ENCODE measurements around the gene JPH3.

Gene JPH3

GRCh38 chr16:87720446-87720845 is 118.1 kb downstream of the JPH3 start:
- Mint-ChIP-seq H3K27me3 (ENCODE audit: low read depth) (peaks cover 8% of the 10 kb centered on the region), H3K36me3 (ENCODE audit: low read depth) (peaks cover 66% of the 10 kb centered on the region), H3K27ac (no peak overlapping the region), H3K4me1 (peaks cover 29% of the 10 kb centered on the region), H3K4me3 (no peak overlapping the region), H3K9me3 (no peaks in the 10 kb centered on the region)
- TF ChIP-seq CTCF (IDR thresholded peaks at IDR 0.05; ENCODE audit: unreplicated experiment in 3 of 3), result no peak

- H3K27me3 Mint-ChIP-seq (ENCODE audit: low read depth), result peaks cover 11% of the 10 kb centered on the region
- H3K36me3 Mint-ChIP-seq (ENCODE audit: low read depth), result peaks cover 71% of the 10 kb centered on the region
- no peaks in the 10 kb centered on the region for H3K9me3 Mint-ChIP-seq
- peaks cover 31% of the 10 kb centered on the region for H3K4me1 Mint-ChIP-seq
- no peak overlapping the region for H3K4me3 Mint-ChIP-seq
- no peak for TF ChIP-seq CTCF (IDR thresholded peaks at IDR 0.05; ENCODE audit: unreplicated experiment in 3 of 3)
- H3K27ac Mint-ChIP-seq, result no peak overlapping the region
These were observed 119.6 kb downstream of the JPH3 start for GRCh38 chr16:87721622-87722585.

- peaks cover 34% of the 10 kb centered on the region for H3K4me1 Mint-ChIP-seq
- H3K27me3 Mint-ChIP-seq (ENCODE audit: low read depth), result peaks cover 11% of the 10 kb centered on the region
- peak overlapping the region in 2 of 3 experiments; percentile 1 to 29 for H3K4me3 Mint-ChIP-seq
These were observed 120.4 kb downstream of the JPH3 start for GRCh38 chr16:87722590-87723225.

GRCh38 chr16:87723226-87723623 is 120.9 kb downstream of the JPH3 start:
- peaks cover 75% of the 10 kb centered on the region for H3K36me3 Mint-ChIP-seq (ENCODE audit: low read depth)

More at GRCh38 chr16:87722590-87723225, 120.4 kb downstream of the JPH3 start:
- peak overlapping the region; percentile 30 to 70 (median 53) for H3K27ac Mint-ChIP-seq
- no peak for TF ChIP-seq CTCF (IDR thresholded peaks at IDR 0.05; ENCODE audit: unreplicated experiment in 3 of 3)
- H3K36me3 Mint-ChIP-seq (ENCODE audit: low read depth), result peaks cover 74% of the 10 kb centered on the region
- H3K9me3 Mint-ChIP-seq, result no peaks in the 10 kb centered on the region

More at GRCh38 chr16:87723226-87723623, 120.9 kb downstream of the JPH3 start:
- no peak for TF ChIP-seq CTCF (IDR thresholded peaks at IDR 0.05; ENCODE audit: unreplicated experiment in 3 of 3)
- peaks cover 11% of the 10 kb centered on the region for H3K27me3 Mint-ChIP-seq (ENCODE audit: low read depth)
- H3K9me3 Mint-ChIP-seq, result no peaks in the 10 kb centered on the region
- H3K4me3 Mint-ChIP-seq, result peak overlapping the region in 2 of 3 experiments; percentile 1 to 29
- H3K4me1 Mint-ChIP-seq, result peaks cover 34% of the 10 kb centered on the region
- H3K27ac Mint-ChIP-seq, result peak overlapping the region; percentile 30 to 70 (median 53)
